ENCODE data around the gene ZBTB21.

DNA sequence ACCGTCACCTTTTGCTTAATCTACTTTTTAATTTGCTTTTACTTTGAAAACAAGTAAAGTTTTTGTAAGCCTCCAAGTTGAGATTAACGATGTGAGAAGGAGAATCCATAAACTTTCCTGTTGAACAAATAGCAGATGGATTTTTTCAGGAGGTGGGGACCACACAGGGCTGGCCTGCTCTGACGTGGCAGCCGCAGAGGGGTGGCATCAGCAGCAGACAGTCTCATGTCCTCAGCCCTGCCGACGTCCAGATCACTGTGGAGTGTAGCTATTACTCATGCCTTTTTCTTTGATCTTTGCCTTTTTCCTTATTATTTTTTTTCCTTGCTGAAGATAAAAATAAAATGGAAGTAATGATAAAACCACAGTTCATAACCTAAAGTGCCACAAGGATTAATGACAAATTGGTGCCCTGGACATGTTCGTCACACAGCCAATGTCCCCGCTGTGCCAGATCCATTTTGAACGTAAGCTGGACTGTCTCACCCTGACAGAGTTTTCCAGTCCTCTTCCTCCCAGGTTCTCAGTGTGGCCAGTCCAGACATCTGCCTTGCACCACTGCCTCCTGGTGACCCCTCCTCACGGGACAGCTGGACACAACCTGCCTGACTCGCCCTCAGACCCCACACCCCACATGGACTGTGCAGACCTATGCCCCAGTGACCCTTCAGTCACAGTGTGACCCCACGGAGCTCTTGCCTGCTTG is 15.4 kb upstream of the ZBTB21 start:
- TF ChIP-seq CTCF (IDR thresholded peaks at IDR 0.05) (no peak), TCF7L2 (IDR thresholded peaks at IDR 0.05; ENCODE audit: low read depth, low read length) (no peak), POLR2AphosphoS5 (IDR thresholded peaks at IDR 0.05; ENCODE audit: low read depth, low read length) (no peak)
